Mucosa of stomach (tissue), 1 donor: Measurements from ENCODE around the gene KLHL2.
"Not testable (repeated sequence)": the region's sequence is repeated elsewhere in the genome, so short reads cannot be mapped to it uniquely, and the experiment has no call there.

Source experiments
- H3K27me3 ChIP-seq: one replicate; pipeline ENCODE4 v1.7.0; 2013; ENCODE audit warnings: mild to moderate bottlenecking, low read length; ENCODE audit not compliant: control insufficient read depth, insufficient read depth
- H3K36me3 ChIP-seq: one replicate; pipeline ENCODE4 v1.7.0; 2013; ENCODE audit warnings: low read length; ENCODE audit not compliant: control insufficient read depth, insufficient read depth
- H3K4me1 ChIP-seq: one replicate; pipeline ENCODE4 v1.7.0; 2013; ENCODE audit warnings: mild to moderate bottlenecking, low read length; ENCODE audit not compliant: control insufficient read depth, insufficient read depth
- H3K4me3 ChIP-seq: one replicate; pipeline ENCODE4 v1.7.0; 2013; ENCODE audit warnings: low read length
- H3K9ac ChIP-seq: one replicate; pipeline ENCODE4 v1.7.0; 2013; ENCODE audit warnings: mild to moderate bottlenecking, low read length, moderate library complexity
- H3K9me3 ChIP-seq: one replicate; pipeline ENCODE4 v1.7.0; 2013; ENCODE audit warnings: mild to moderate bottlenecking, low read length, moderate library complexity; ENCODE audit not compliant: control insufficient read depth
- donor health status: Pancreatic carcinoma.

Gene KLHL2

DNA sequence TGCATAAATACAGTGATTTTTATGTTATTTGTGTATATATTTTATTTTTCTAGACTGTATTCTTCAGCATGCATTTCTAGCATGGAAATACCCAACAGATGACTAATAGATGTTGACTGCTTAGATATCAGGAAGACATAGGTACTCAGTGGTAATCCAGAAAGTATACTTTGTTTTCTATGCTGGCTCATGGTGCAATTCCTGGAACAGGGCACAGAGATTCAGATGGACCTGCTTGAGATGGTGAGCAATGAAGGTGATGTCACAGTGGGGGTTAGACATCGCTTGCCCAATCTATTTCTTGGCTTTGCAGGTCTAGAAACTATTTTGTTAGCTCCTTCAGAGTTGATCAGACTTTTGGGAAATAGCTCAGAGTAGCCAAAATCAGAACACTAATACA, 41.5 kb downstream of the KLHL2 start:
- not testable (repeated sequence) for H3K36me3 ChIP-seq, H3K4me1 ChIP-seq, H3K4me3 ChIP-seq, H3K9ac ChIP-seq, H3K9me3 ChIP-seq, H3K27me3 ChIP-seq

GRCh38 chr4:165254771-165255170, 47.4 kb downstream of the KLHL2 start:
- not testable (repeated sequence) for H3K4me3 ChIP-seq, H3K4me1 ChIP-seq, H3K9me3 ChIP-seq, H3K27me3 ChIP-seq, H3K36me3 ChIP-seq, H3K9ac ChIP-seq

GRCh38 chr4:165255439-165255838, 48.1 kb downstream of the KLHL2 start:
- not testable (repeated sequence) for H3K4me3 ChIP-seq, H3K36me3 ChIP-seq, H3K4me1 ChIP-seq, H3K9me3 ChIP-seq, H3K9ac ChIP-seq, H3K27me3 ChIP-seq

GRCh38 chr4:165256074-165256659, 48.8 kb downstream of the KLHL2 start:
- not testable (repeated sequence) for H3K4me3 ChIP-seq, H3K9ac ChIP-seq, H3K9me3 ChIP-seq, H3K4me1 ChIP-seq, H3K27me3 ChIP-seq, H3K36me3 ChIP-seq

DNA sequence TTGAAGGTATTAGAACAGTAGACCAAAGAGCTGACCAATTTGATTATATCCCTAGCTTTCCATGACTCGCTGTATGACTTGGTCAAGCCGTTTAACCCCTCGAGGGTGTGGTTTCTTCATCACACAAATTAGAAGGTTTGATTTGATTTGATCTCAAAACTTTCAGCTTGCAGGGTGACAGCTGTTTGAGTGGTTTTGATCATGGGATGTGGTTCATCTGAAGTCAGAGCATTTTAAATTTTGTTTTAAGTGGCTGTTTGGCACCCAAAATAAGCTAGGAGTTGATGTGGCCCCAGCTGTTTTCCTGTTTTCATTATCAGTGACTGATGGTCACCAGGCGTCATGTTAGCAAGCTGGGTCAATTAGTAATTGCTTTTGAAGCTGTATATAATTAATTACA, 52.4 kb downstream of the KLHL2 start:
- H3K27me3 ChIP-seq, H3K4me1 ChIP-seq, H3K9me3 ChIP-seq: not testable (repeated sequence)

DNA sequence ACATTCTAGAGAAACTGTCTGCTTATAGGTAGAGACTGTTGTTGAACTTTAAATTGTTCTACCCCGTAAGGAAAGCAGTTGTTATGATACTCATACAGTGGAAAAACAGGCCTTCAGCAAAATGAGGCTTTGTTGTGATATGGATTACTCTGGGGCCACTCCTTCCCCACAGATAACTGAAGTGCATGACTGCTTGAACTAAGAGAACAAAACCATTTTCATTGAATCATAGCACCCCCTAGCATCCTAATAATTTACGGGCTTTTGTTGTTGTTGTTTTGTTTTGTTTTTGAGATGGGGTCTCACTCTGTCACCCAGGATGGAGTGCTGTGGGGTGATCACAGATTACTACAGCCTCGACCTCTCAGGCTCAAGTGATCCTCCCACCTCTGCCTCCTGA, 54.9 kb downstream of the KLHL2 start:
- not testable (repeated sequence) for H3K9me3 ChIP-seq, H3K27me3 ChIP-seq, H3K36me3 ChIP-seq, H3K4me3 ChIP-seq, H3K9ac ChIP-seq, H3K4me1 ChIP-seq

More for the DNA sequence above, 52.4 kb downstream of the KLHL2 start:
- H3K4me3 ChIP-seq, H3K9ac ChIP-seq, H3K36me3 ChIP-seq: not testable (repeated sequence)

- H3K27me3 ChIP-seq, H3K36me3 ChIP-seq, H3K9ac ChIP-seq, H3K4me3 ChIP-seq, H3K4me1 ChIP-seq, H3K9me3 ChIP-seq: not testable (repeated sequence)
These were observed 56.1 kb downstream of the KLHL2 start for GRCh38 chr4:165263466-165263865.

DNA sequence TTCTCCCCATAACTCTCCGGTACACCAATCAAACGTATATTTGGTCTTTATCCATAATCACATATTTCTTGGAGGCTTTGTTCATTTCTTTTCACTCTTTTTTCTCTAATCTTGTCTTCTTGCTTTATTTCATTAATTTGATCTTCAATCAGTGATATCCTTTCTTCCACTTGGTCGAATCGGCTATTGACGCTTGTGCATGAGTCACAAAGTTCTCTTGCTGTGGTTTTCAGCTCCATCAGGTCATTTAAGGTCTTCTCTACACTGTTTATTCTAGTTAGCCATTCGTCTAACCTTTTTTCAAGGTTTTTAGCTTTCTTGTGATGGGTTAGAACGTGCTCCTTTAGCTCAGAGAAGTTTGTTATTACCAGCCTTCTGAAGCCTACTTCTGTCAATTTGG, 62.6 kb downstream of the KLHL2 start:
- H3K9ac ChIP-seq, H3K9me3 ChIP-seq, H3K36me3 ChIP-seq, H3K4me1 ChIP-seq, H3K27me3 ChIP-seq, H3K4me3 ChIP-seq: not testable (repeated sequence)

- H3K27me3 ChIP-seq, H3K9me3 ChIP-seq, H3K4me3 ChIP-seq, H3K4me1 ChIP-seq, H3K36me3 ChIP-seq, H3K9ac ChIP-seq: not testable (repeated sequence)
These were observed 66.1 kb downstream of the KLHL2 start for GRCh38 chr4:165273443-165273842.

- not testable (repeated sequence) for H3K4me1 ChIP-seq, H3K4me3 ChIP-seq, H3K36me3 ChIP-seq, H3K9me3 ChIP-seq, H3K9ac ChIP-seq, H3K27me3 ChIP-seq
These were observed 68.0 kb downstream of the KLHL2 start for GRCh38 chr4:165275357-165275756.

DNA sequence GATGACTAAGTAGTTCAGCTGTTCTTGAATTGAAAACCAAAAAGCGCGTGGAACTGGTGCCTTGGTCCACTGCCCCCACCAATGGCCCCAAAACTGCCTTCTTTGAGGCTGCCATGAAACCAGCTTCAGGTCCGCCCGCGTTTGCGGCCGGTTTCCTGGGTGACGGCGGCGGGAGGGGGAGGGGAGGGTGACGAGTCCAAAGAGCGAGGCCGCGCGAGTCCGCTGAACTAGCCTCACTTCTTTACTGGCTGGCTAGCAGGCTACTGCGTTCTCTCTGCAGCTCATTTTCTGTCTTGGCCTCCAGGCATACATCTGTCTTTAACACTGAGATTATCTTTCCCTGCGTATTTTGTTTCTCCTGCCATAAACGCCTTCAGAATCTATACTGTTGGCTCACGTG, 72.2 kb downstream of the KLHL2 start:
- not testable (repeated sequence) for H3K4me3 ChIP-seq, H3K36me3 ChIP-seq

DNA sequence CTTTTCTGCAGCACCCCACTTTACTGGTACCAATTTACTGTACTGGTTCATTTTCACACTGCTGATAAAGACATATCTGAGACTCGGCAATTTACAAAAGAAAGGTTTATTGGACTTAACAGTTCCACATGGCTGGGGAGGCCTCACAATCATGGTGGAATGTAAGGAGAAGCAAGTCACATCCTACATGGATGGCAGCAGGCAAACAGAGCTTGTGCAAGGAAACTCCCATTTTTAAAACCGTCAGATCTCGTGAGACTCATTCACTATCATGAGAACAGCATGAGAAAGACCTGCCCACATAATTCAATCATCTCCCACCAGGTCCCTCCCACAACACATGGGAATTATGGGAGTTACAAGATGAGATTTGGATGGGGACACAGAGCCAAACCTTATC, 77.3 kb downstream of the KLHL2 start:
- H3K9ac ChIP-seq, H3K36me3 ChIP-seq, H3K4me1 ChIP-seq, H3K9me3 ChIP-seq, H3K27me3 ChIP-seq, H3K4me3 ChIP-seq: not testable (repeated sequence)

More for the DNA sequence above, 72.2 kb downstream of the KLHL2 start:
- H3K27me3 ChIP-seq, H3K9ac ChIP-seq, H3K9me3 ChIP-seq, H3K4me1 ChIP-seq: not testable (repeated sequence)

DNA sequence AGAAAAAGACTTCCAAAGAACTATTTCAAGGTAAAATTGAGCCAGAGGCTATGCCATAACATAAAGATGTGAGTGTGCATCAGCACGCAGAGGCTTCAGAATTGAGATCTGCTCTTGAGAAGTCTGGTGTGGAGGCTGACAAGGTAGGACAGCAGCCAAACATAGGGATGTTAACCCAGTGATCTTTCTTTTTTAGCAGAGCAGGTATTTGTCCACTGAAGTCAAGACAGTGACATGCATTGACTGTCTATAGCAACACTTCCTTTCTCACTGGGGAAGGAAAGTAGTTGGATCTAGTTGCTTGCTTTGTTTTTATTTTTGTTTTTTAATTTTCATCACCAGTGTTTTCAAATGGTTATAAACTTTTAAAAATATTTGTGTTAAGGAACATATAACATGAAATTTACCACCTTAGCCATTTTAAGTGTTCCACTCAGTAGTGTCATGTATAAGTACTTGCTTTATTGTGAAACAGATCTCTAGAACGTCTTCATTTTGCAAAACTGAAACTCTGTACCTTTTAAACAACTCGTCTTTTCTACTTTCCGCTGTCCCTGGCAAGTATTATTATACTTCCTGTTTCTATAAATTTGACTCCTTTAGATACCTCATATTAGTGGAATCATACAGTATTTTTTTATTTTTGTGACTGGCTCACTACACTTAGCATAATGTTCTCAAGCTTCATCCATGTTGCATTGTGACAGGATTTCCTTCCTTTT, 79.4 kb downstream of the KLHL2 start:
- not testable (repeated sequence) for H3K4me3 ChIP-seq, H3K9me3 ChIP-seq, H3K4me1 ChIP-seq, H3K27me3 ChIP-seq, H3K9ac ChIP-seq, H3K36me3 ChIP-seq
